Lung (tissue), 12 donors: ENCODE measurements around the gene EPB41L4A. TPM values are rescaled to one million over a fixed set of nuclear protein-coding genes. Genes with fewer than 3 reads are reported as not detected.
A peak's percentile ranks its signal among the peaks of the same experiment; 100 is the strongest.

Experiments
- ATAC-seq: fragments of 200-7000 bp; cut with Tn5 transposase; one replicate; pipeline ENCODE4 v1.9.1; 2020; ENCODE audit warnings: moderate number of reproducible peaks; ENCODE audit not compliant: insufficient read depth, low FRiP score
- DNase-seq, 3 donors: peaks; one replicate each; pipeline ENCODE4 v3.0.0-alpha.2; 2013 to 2017
- H3K27ac ChIP-seq, 2 donors: one replicate each; pipeline ENCODE4 v1.5.1; 2013; ENCODE audit warnings: mild to moderate bottlenecking in 2 of 2, moderate library complexity in 2 of 2, control low read depth in 1 of 2, inconsistent platforms in 1 of 2, low read depth in 1 of 2, low read length in 1 of 2
- H3K27me3 ChIP-seq, 3 donors: one replicate each; pipeline ENCODE4 v1.5.1; 2013; ENCODE audit warnings: low read length in 2 of 3; ENCODE audit not compliant: control insufficient read depth in 3 of 3, insufficient read depth in 3 of 3
- H3K36me3 ChIP-seq, 4 donors: one replicate each; pipeline ENCODE4 v1.5.1; 2013; ENCODE audit warnings: low read length in 4 of 4, mild to moderate bottlenecking in 1 of 4, moderate library complexity in 1 of 4; ENCODE audit not compliant: control insufficient read depth in 4 of 4, insufficient read depth in 4 of 4
- H3K4me1 ChIP-seq, 5 donors: one replicate each; pipeline ENCODE4 v1.5.1; 2013; ENCODE audit warnings: low read length in 5 of 5, mild to moderate bottlenecking in 2 of 5, moderate library complexity in 1 of 5; ENCODE audit not compliant: control insufficient read depth in 5 of 5, insufficient read depth in 5 of 5
- H3K4me3 ChIP-seq: one replicate; pipeline ENCODE4 v1.5.1; 2013; ENCODE audit warnings: mild to moderate bottlenecking, control low read depth, moderate library complexity
- H3K9ac ChIP-seq, 2 donors: one replicate each; pipeline ENCODE4 v1.5.1; 2013; ENCODE audit warnings: low read length in 2 of 2, control low read depth in 1 of 2; ENCODE audit not compliant: insufficient read depth in 1 of 2
- H3K9me3 ChIP-seq, 4 donors: one replicate each; pipeline ENCODE4 v1.5.1; 2013; ENCODE audit warnings: low read length in 3 of 4, mild to moderate bottlenecking in 1 of 4, moderate library complexity in 1 of 4; ENCODE audit not compliant: control insufficient read depth in 4 of 4, insufficient read depth in 3 of 4
- CTCF ChIP-seq: IDR thresholded peaks from 2 replicates; pipeline ENCODE4 v1.5.1; 2012; ENCODE audit warnings: mild to moderate bottlenecking; ENCODE audit errors: control extremely low read depth, extremely low read depth
- WGBS, 2 donors: extraction: QIAGEN DNeasy Blood & Tissue Kit; methylation state at CpG; one replicate each; pipeline ENCODE4 v1.1.7; 2013; 5-methylcytosine and 5-hydroxymethylcytosine counted together
- polyA plus RNA-seq, 2 donors: library from polyadenylated mRNA; stranded (reverse); fragments of 200-250 nt; gene quantifications; one replicate each; pipeline ENCODE4 v1.2.1, GENCODE V29; 2013
- total RNA-seq, 2 donors: library from RNA; depleted of rRNA in 1 of 2; stranded (reverse); fragments of >200 nt in 1 of 2; gene quantifications; one replicate each; pipeline ENCODE4 v1.2.1, GENCODE V29; 2014 to 2021
- donor health status: control.
- donor health status: control.
- donor health status: Bipolar disorder and iron deficiency.
- donor health status: healthy.
- donor health status: DM: yes; HTN: yes; CAD: no.

The EPB41L4A gene
- total and polyA plus RNA-seq, 4 donors: 4.6 to 44.5 (median 14.9) TPM

- Histone ChIP-seq H3K36me3 (no peaks in the 10 kb centered on the region), H3K4me1 (peaks cover 0 to 11% (median 0%) of the 10 kb centered on the region in 5 donors), H3K9me3 (no peaks in the 10 kb centered on the region), H3K9ac (no peak overlapping the region), H3K4me3 (no peak overlapping the region), H3K27me3 (no peaks in the 10 kb centered on the region), H3K27ac (peak overlapping the region in 1 of 2 donors; percentile 43)
- DNase-seq: peak in 1 of 3 donors; percentile 27
- no peak for TF ChIP-seq CTCF
- ATAC-seq: no peak
- 56 to 60% methylated on average over 9 of the region's 9 CpGs for WGBS, 2 donors
Observed at GRCh38 chr5:112253478-112254250, 165.4 kb downstream of the EPB41L4A start.

- no peak overlapping the region for H3K27ac ChIP-seq
- ATAC-seq (no peak), DNase-seq (no peak)
- H3K9ac ChIP-seq: no peak overlapping the region
- H3K9me3 ChIP-seq: no peaks in the 10 kb centered on the region
- H3K27me3 ChIP-seq: no peaks in the 10 kb centered on the region
- H3K36me3 ChIP-seq: peaks cover 0 to 5% (median 0%) of the 10 kb centered on the region in 4 donors
- WGBS, 2 donors: 84 to 86% methylated on average over 2 of the region's 2 CpGs
- peaks cover 0 to 19% (median 0%) of the 10 kb centered on the region in 5 donors for H3K4me1 ChIP-seq
- no peak overlapping the region for H3K4me3 ChIP-seq
- TF ChIP-seq CTCF: no peak
Observed at GRCh38 chr5:112250551-112250950, 168.5 kb downstream of the EPB41L4A start.

DNA sequence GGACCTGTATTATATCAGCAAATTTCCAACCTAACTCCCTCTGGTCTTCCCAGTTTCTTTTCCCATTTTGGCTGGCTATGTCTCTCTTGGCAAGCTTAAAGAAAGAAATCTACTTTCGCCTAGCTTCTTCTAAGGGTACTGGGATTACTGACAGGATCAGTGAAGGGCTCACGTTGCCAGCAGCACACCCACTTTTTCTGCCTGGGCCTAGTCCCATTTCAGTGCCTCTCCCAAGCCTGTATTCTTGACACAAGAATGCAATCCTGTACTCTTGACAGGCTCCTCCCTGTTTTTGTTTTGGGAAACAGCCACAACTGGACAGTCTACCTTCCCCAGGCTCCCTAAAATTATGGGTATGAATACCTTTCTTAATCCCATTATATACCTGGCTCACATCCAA is 170.5 kb downstream of the EPB41L4A start:
- H3K4me3 ChIP-seq: no peak overlapping the region
- 69 to 78% methylated on average over 2 of the region's 2 CpGs for WGBS, 2 donors
- peaks cover 0 to 15% (median 0%) of the 10 kb centered on the region in 5 donors for H3K4me1 ChIP-seq
- DNase-seq: no peak
- no peaks in the 10 kb centered on the region for H3K27me3 ChIP-seq
- H3K27ac ChIP-seq: peak overlapping the region in 1 of 2 donors; percentile 4
- peaks cover 0 to 5% (median 0%) of the 10 kb centered on the region in 4 donors for H3K36me3 ChIP-seq
- no peaks in the 10 kb centered on the region for H3K9me3 ChIP-seq
- H3K9ac ChIP-seq: no peak overlapping the region
- no peak for ATAC-seq
- no peak for TF ChIP-seq CTCF
